Mucosa of stomach (tissue), 1 donor: ENCODE measurements around the gene HDAC11.

ENCODE experiments used
- H3K27me3 ChIP-seq: one replicate; pipeline ENCODE4 v1.7.0; 2013; ENCODE audit warnings: mild to moderate bottlenecking, low read length; ENCODE audit not compliant: control insufficient read depth, insufficient read depth
- H3K36me3 ChIP-seq: one replicate; pipeline ENCODE4 v1.7.0; 2013; ENCODE audit warnings: low read length; ENCODE audit not compliant: control insufficient read depth, insufficient read depth
- H3K4me1 ChIP-seq: one replicate; pipeline ENCODE4 v1.7.0; 2013; ENCODE audit warnings: mild to moderate bottlenecking, low read length; ENCODE audit not compliant: control insufficient read depth, insufficient read depth
- H3K4me3 ChIP-seq: one replicate; pipeline ENCODE4 v1.7.0; 2013; ENCODE audit warnings: low read length
- H3K9ac ChIP-seq: one replicate; pipeline ENCODE4 v1.7.0; 2013; ENCODE audit warnings: mild to moderate bottlenecking, low read length, moderate library complexity
- H3K9me3 ChIP-seq: one replicate; pipeline ENCODE4 v1.7.0; 2013; ENCODE audit warnings: mild to moderate bottlenecking, low read length, moderate library complexity; ENCODE audit not compliant: control insufficient read depth
- donor health status: Pancreatic carcinoma.

HDAC11 gene

GRCh38 chr3:13544951-13545651 is 65.0 kb downstream of the HDAC11 start:
- Histone ChIP-seq H3K36me3 (no peaks in the 10 kb centered on the region), H3K4me1 (no peaks in the 10 kb centered on the region), H3K4me3 (no peak overlapping the region), H3K27me3 (peaks cover 23% of the 10 kb centered on the region), H3K9ac (no peak overlapping the region), H3K9me3 (no peaks in the 10 kb centered on the region)

- Histone ChIP-seq H3K4me3 (no peak overlapping the region), H3K27me3 (peaks cover 29% of the 10 kb centered on the region), H3K9ac (no peak overlapping the region), H3K4me1 (no peaks in the 10 kb centered on the region), H3K36me3 (no peaks in the 10 kb centered on the region), H3K9me3 (no peaks in the 10 kb centered on the region)
Measured at GRCh38 chr3:13545952-13546454, 65.9 kb downstream of the HDAC11 start.

- Histone ChIP-seq H3K9me3 (no peaks in the 10 kb centered on the region), H3K4me1 (no peaks in the 10 kb centered on the region), H3K4me3 (no peak overlapping the region), H3K27me3 (peaks cover 29% of the 10 kb centered on the region), H3K36me3 (no peaks in the 10 kb centered on the region), H3K9ac (no peak overlapping the region)
Measured at GRCh38 chr3:13546667-13547171, 66.6 kb downstream of the HDAC11 start.

- H3K27me3 ChIP-seq, result peaks cover 34% of the 10 kb centered on the region
- H3K36me3 ChIP-seq, result no peaks in the 10 kb centered on the region
- H3K4me1 ChIP-seq, result no peaks in the 10 kb centered on the region
- H3K9me3 ChIP-seq, result no peaks in the 10 kb centered on the region
- no peak overlapping the region for H3K4me3 ChIP-seq
- H3K9ac ChIP-seq, result no peak overlapping the region
Measured at GRCh38 chr3:13547591-13548371, 67.7 kb downstream of the HDAC11 start.

- Histone ChIP-seq H3K4me1 (no peaks in the 10 kb centered on the region), H3K27me3 (peaks cover 38% of the 10 kb centered on the region), H3K9me3 (no peaks in the 10 kb centered on the region), H3K9ac (no peak within 1 kb of the TSS), H3K36me3 (no peaks in the 10 kb centered on the region), H3K4me3 (no peak within 1 kb of the TSS)
Measured at GRCh38 chr3:13548696-13549622, 68.9 kb downstream of the HDAC11 start, which contains the start of gene FBLN2. Gene FBLN2, plus strand, starts transcription at chr3:13549125. Its CDS starts 21,231 bp downstream, at chr3:13570356.

- peaks cover 38% of the 10 kb centered on the region for H3K27me3 ChIP-seq
- no peaks in the 10 kb centered on the region for H3K9me3 ChIP-seq
- no peaks in the 10 kb centered on the region for H3K4me1 ChIP-seq
- H3K4me3 ChIP-seq, result no peak overlapping the region
- no peaks in the 10 kb centered on the region for H3K36me3 ChIP-seq
- no peak overlapping the region for H3K9ac ChIP-seq
Measured at GRCh38 chr3:13549623-13550422, 69.7 kb downstream of the HDAC11 start.

- Histone ChIP-seq H3K4me1 (no peaks in the 10 kb centered on the region), H3K4me3 (no peak overlapping the region), H3K27me3 (peaks cover 38% of the 10 kb centered on the region)
Measured at GRCh38 chr3:13550423-13550690, 70.3 kb downstream of the HDAC11 start.

GRCh38 chr3:13550791-13551360 is 70.8 kb downstream of the HDAC11 start:
- Histone ChIP-seq H3K9ac (no peak overlapping the region), H3K4me3 (no peak overlapping the region), H3K9me3 (no peaks in the 10 kb centered on the region), H3K4me1 (no peaks in the 10 kb centered on the region), H3K36me3 (no peaks in the 10 kb centered on the region), H3K27me3 (peaks cover 38% of the 10 kb centered on the region)

More at GRCh38 chr3:13550423-13550690, 70.3 kb downstream of the HDAC11 start:
- H3K9me3 ChIP-seq, result no peaks in the 10 kb centered on the region
- no peaks in the 10 kb centered on the region for H3K36me3 ChIP-seq
- no peak overlapping the region for H3K9ac ChIP-seq

- Histone ChIP-seq H3K9me3 (no peaks in the 10 kb centered on the region), H3K4me1 (no peaks in the 10 kb centered on the region), H3K4me3 (no peak overlapping the region), H3K9ac (no peak overlapping the region), H3K27me3 (peaks cover 32% of the 10 kb centered on the region), H3K36me3 (no peaks in the 10 kb centered on the region)
Measured at GRCh38 chr3:13552857-13553652, 72.9 kb downstream of the HDAC11 start.

GRCh38 chr3:13553686-13554085 is 73.6 kb downstream of the HDAC11 start:
- no peak overlapping the region for H3K4me3 ChIP-seq
- no peaks in the 10 kb centered on the region for H3K4me1 ChIP-seq
- no peak overlapping the region for H3K9ac ChIP-seq
- H3K9me3 ChIP-seq, result no peaks in the 10 kb centered on the region
- H3K36me3 ChIP-seq, result no peaks in the 10 kb centered on the region
- H3K27me3 ChIP-seq, result peaks cover 25% of the 10 kb centered on the region
